HL-60/S4 (cell line): ENCODE results near the gene FBXO39.
"Not testable (repeated sequence)": the region's sequence is repeated elsewhere in the genome, so short reads cannot be mapped to it uniquely, and the experiment has no call there.

Experiments used
- in situ Hi-C: fragments of 300-500 bp; cut with MboI; formaldehyde crosslinking; loops from 2 replicates; pipeline ENCODE4 v1.14.3; 2022; ENCODE audit warnings: low sequenced_read_pairs

The FBXO39 gene

DNA sequence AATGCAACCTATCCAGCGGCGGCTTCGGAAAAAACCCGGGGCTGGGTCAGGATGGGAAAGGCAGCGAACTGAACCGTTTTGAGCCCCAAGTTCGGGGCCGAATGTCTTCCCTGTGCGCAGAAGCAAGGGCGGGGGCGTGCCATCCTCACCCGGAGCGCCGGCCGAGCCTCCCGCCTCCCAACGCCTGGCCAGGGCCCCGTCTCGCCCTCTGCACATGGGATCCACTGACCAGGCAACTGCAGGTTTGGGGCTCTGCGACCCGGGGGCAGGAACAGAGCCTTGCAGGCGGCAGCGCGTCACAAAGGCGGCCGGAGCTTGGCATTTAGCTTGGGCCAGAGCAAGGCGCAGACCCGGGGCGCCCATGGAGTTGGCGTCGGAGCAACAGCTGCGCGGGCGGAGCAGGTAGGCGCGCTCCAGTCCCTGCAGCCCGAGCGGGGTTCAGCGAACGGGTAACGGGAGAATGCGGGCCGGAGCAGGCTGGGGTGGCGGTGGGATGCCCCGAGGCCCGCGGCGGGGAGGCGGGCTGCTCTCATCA is at the start of gene FBXO39:
TSS of gene FBXO39 (plus strand) at position 345 of the 535 bp plus-strand sequence. CDS start 3,654 bp downstream, outside the sequence.
- in situ Hi-C loops, result no loop called here

DNA sequence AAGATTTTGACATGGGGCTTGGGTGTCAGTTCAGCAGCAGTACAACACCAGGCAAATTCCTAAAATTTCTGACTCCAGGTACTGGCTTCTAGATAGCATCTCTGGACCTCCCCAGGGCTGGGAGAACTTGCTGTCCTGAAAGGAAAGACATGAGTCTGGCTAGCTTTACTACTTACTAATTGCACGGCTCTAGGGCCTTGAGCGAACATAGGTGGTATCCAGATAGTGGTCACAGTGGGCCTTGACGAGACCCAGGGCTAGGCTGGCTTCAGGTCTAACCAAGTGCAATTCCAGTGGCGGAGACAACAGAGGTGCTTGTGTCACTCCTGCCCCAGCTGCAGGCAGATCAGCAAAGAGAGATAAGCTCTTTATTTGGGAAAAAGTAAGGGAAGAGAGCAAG is 46.5 kb upstream of the FBXO39 start:
- in situ Hi-C loops, result no loop called here

DNA sequence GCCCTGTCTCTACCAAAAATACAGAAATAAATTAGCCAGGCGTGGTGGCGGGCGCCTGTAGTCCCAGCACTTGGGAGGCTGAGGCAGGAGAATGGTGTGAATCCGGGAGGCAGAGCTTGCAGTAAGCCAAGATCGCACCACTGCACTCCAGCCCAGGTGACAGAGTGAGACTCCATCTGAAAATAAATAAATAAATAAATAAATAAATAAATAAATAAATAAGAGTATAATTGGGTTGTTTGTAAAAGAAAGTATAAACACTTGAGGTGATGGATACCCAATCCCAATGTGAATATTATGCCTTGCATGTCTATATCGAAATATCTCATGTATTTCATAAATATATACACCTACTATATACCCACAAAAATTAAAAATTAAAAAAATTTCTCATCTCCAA is 29.4 kb upstream of the FBXO39 start:
- in situ Hi-C loops, result not testable (repeated sequence)

DNA sequence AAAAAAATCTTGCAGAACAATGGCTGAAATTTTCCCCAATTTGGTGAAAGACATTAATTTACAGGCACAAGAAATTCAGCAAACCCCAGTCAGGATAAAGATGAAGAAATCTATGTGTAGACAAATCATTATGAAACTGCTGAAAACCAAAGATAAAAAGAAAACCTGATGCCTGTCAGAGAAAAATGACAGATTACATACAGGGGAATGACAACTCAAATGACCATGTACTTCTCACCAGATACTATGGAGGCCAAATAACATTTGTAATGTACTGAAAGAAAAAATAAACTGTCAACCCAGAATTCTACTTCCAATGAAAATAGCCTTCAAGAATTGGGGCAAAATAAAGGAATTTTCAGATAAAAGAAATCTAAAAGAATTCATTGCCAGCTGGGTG is 27.4 kb upstream of the FBXO39 start:
- in situ Hi-C loops, result no loop called here

DNA sequence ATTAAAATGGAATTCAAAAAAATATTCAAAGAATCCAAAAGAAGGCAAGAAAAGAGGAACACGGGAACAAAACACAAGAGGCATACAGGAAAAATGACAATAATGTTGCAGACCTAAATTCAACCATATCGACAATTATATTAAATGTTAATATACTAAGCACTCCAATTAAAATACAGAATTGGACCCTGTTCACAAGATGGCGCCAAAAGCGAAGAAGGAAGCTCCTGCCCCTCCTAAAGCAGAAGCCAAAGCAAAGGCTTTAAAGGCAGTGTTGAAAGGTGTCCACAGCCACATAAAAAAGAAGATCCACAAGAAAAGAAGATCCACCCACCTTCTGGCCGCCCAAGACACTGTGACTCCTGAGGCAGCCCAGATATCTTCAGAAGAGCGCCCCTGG is 26.5 kb upstream of the FBXO39 start:
- in situ Hi-C loops, result no loop called here

DNA sequence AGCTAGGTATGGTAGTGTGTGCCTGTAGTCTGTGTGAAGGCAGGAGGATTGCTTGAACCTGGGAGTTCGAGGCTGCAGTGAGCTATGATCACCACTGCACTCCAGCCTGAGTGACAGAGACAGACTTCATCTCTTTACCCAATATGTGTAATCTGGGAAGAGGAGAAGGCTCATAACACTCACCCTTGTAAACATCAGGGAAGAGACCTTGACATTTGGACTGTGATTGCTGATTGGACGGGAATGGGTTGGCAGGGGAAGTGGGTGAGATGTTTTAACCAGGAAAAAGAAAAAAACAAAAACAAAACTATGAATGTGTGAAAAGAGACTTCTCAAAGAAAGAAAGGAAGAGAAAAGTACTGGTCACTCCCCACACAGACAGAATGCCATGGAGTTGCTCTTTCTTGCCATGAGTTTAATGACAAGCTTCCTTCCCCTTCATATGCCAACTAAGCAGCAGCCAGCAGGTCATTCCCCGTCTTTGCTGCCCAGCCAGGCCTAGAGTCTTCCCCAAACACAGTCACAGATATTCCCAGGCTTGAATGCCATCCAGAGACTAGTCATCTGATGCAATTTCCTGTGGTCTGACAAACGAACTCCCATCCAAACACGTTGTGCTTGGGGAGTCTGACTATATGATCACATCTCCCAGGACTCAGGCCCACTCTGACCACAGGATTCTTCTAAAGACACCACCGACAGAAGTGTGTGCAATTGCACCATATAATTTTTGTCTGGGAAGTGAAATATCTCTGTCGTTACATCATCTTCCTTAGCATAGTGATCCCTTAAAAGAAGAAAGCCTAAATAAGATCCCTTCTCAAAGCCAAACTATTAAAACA is 23.7 kb upstream of the FBXO39 start:
- in situ Hi-C loops, result no loop called here

DNA sequence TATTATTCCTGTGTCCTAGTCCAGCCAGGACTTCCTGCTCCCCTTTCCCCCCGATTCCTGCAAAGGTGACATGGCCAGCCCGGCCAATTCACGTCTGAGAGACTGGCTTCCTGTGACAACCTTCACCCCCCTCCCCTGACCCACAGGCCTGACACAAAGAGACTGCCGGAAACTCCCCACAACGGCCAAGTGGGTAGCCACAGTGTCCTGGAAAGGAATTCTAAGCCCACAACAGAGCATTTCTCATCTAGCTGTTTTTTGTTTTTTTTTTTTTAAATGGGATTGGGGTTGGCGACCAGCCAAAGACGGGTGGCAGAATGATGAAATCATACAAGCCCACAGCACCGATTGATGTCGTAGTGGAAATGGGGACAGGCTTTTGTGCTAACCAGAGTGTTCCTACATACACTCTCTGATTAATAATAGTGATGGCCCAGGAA is 23.0 kb upstream of the FBXO39 start:
- in situ Hi-C loops, result no loop called here

DNA sequence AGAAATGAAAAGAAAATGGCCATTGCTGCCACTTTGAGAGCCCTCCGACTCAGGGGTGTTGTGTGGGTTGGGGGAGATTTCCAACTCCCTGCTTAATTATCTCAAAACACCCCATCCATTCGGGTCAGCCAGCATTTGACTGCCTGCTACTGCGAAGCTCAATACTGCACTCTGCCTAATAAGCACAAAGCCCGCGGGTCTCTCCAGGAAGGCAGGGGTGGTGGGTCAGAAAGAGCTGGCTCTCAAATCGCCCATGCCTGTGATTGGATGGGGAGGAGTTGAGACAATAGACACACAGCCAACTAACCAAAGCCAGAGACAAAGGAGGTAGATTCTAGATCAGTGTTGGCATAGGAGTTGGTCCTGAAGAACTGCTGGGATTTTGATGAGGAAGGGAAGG is 22.5 kb upstream of the FBXO39 start:
- in situ Hi-C loops, result no loop called here

DNA sequence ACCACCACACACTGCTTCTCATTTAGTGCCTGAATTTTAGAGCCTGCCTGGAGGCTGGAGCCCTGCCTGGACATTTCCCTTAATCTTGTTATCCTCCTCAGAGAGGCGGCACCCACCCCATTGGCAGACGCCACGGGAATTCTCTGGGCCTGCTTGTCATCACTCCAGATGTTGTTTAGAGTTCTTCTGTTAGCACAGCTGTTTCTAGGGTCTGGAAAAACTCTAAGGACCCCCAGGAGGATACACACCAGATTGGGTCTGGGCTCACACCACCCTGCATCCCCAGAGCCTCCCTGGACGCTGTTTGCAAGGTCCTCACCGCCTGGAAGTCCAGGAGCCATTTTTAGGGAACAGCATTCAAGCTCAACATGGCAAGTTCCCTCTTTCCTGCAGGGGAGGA is 20.7 kb upstream of the FBXO39 start:
- in situ Hi-C loops, result no loop called here

DNA sequence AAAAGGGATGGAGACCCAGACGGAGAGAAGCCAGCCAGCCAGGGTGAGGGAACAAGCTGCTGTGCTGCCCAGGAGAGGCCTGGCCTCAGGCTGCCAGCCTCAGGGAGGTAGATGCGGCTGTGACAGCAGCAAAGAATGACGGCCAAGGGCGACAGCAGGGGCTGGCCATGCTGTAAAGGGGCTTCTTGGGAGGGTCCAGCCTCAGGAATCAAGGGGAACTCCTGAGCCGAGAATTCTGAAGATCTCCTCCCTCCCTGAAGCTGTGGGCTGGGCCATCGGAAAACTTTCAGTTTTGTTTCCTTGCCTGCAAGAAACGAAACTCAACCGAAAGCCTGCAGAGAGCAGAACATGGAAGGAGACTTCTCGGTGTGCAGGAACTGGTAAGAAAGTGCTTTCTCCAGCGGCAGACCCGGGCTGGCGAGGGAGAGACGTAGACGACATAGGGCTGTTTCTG is 20.3 kb upstream of the FBXO39 start, which contains the start of gene XAF1:
TSS of gene XAF1 (plus strand) at position 316 of the 454 bp plus-strand sequence. CDS start at position 349, 33 bp downstream.
- in situ Hi-C loops, result no loop called here

DNA sequence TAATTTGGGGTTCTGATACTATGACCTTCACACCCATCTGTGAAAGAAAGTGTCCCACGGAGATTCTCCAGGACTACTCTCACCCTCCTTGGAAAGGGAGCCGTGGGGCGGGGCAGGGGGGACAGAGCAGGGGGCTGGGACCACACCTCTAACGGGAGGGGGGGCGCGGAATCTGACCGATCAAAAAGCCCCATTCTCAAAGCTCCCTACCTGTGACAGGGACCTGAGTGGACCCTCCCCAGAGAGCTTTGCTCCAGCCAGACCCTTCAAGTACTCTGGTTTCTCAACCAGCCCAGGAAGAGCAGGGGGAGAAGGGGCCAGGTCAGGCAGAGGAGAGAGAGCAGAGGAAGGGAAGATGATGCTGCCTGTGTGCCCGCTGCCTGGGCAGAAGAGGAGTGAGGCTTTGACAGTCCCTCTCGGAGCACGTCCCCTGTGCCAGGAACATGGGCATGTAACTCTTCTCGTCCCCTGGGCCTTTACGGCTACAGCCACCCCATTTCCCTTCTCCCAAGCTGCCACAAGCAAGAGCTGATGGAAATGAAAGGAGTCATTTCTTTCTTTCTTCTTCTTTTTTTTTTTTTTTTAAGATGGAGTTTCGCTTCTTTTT is 19.5 kb upstream of the FBXO39 start:
- in situ Hi-C loops, result no loop called here

DNA sequence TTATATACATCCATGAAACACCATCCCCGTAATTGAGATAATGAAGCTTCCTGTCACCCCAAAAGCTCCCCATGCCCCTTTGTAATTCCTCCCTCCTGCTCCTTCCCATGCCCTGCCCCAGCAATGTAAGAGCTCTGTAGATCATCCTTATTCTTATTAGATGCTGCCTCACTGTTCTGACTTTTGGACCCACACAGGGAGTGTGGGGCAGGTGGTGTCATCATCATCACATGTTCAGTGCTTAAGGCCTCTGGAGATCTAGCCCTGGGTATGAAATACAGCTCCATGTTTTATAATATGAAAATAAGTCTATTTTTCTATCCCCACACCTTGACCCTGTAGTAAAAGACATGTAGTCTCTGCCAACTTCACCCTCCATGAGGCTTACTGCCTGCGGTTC is 18.3 kb upstream of the FBXO39 start:
- in situ Hi-C loops, result no loop called here

DNA sequence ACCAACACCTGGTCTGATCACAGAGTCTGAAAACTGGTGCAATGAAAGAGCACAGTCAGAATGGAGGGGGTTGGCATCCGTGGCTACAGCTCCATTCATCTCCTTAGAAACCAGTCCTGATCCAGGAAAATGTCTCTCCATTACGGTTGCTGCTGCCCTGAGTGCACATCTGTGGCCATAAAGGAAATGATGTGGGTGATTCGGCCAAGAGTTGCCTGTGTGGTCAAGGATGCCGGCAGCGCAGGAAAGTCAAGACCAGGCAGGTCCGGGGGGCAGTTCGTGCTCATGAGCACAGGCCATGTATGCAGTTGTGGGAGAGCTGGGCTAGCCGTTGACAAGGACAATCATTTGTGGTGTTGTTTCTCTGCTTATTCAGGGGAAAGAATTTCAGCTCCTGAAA is 14.2 kb upstream of the FBXO39 start:
- in situ Hi-C loops, result no loop called here

DNA sequence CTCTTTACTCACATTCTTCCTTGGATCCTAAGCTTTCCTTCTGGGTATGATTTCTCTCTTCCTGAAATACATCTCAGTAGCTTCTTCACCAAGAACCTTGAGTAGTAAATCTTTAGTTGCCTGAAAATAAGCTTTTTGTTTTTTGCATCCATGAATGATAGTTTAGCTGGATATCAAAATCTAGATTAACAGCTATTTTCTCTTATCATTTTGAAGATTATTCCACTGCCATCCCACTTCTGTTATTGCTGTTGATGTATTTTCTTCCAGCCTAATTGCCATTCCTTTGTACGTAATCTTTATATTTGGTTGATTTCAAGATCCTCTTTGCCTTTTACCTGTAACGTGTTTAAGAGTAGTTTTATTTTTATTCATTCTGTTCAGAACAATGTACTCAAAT is 7.6 kb upstream of the FBXO39 start:
- in situ Hi-C loops, result no loop called here

DNA sequence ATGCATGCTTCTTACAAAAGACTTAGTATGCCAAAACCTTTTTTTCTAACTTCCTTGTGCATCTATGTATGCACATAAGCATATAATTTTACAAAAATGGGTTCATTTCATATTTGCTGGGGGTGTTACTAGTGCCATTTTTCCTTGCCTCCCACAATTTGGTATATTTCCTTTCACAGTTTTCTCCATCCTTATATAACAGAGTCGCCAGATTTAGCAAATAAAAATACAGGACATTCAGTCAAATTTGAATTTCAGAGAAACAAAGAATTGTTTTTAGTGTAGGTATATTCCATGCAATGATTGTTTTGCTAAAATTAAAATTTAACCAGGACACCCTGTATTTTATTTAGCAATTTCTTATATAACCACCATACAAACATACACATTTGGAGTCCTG is 4.0 kb upstream of the FBXO39 start:
- in situ Hi-C loops, result no loop called here

DNA sequence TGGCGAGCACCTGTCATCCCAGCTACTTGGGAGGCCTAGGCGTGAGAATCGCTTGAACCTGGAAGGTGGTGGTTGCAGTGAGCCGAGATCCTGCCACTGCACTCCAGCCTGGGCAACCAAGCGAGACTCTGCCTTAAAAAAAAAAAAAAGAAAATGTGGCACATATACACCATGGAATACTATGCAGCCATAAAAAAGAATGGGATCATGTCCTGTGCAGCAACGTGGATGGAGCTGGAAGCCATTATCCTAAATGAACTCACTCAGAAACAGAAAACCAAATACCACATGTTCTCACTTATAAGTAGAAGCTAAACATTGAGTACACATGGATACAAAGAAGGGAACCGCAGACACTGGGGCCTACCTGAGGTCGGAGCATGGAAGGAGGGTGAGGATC is 1.1 kb upstream of the FBXO39 start:
- in situ Hi-C loops, result not testable (repeated sequence)

DNA sequence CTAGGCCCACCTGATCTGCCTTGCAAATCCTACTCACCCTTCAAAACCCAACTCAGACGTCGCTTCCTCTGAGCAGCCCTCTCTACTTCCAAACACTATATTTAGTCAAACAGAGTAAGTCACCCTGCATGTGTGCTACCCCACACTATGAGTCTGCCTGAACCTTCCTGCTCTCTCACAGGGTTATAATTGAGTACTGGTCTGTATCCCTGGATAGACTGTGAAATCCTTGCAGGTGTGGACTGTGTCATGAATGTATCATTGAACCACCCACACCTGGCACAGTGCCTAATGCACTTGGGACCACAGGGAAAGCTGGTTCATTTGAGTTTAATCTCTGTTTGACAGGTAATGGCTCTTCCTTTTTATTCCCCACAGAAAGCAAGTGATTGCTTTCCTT is 3.4 kb downstream of the FBXO39 start:
- in situ Hi-C loops, result no loop called here

DNA sequence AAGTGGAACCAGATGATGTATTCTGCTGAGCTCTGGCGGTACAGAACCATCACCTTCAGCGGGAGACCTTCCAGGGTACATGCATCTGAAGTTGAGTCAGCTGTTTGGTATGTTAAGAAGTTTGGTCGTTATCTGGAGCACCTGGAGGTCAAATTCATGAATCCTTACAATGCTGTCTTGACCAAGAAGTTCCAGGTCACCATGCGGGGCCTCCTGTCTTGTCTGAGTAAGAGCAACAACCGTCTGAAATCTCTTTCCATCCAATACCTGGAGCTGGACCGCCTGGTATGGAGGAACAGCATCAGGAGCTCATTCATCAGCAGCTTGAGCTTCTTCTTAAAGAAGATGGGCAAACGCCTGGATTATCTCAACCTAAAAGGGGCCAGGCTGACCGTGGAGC is 4.0 kb downstream of the FBXO39 start:
- in situ Hi-C loops, result no loop called here

DNA sequence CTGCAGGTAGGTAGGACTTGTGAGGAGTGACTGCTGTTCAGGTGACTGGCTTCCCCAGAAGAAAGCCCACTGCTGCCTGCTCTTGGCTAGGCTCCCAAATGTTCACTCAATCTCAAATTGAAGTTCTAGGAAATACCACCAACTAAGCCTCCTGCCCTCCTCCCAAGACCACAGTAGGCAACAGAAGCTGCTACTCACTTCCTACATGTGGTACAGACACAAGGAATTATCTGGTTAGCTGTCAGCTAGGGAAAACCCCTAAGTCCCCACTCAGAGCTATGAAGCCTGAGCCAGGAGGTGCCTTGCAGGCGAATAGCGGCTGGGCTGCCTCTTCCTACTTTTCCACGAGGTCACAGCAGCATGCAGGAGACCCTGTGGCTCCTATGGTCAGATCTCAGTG is 4.9 kb downstream of the FBXO39 start:
- in situ Hi-C loops, result no loop called here

DNA sequence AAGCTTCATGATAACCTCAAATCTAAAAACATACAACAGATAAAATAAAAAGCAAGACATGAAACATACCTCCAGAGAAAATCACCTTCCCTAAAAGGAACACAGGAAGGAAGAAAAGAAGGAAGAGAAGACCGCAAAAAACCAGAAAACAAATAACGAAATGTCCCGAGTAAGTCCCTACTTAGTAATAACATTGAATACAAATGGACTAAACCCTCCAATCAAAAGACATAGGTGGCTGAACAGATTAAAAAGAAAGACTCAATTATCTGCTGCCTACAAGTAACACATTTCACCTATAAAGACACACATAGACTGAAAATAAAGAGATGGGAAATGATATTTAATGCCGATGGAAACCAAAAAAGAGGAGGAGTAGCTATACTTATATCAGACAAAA is 6.2 kb downstream of the FBXO39 start:
- in situ Hi-C loops, result no loop called here

DNA sequence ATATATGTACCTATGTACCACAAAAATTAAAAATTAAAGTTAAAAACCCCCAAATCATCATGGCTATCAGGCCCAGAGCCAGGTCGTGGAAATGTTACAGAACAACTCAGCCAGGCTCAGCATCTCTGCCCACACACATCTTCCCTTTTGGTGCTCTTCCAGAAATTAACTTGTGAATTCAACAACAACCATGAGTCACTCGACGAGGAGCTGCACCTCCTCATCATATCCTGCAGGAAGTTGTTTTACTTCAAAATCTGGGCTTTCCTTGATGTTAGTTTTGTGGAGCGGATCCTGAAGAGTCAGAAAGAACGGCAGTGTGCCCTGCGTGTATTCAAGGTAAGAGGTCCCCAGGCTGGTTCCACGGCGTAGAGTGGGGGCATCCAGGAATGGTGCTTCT is 10.6 kb downstream of the FBXO39 start:
- in situ Hi-C loops, result no loop called here

DNA sequence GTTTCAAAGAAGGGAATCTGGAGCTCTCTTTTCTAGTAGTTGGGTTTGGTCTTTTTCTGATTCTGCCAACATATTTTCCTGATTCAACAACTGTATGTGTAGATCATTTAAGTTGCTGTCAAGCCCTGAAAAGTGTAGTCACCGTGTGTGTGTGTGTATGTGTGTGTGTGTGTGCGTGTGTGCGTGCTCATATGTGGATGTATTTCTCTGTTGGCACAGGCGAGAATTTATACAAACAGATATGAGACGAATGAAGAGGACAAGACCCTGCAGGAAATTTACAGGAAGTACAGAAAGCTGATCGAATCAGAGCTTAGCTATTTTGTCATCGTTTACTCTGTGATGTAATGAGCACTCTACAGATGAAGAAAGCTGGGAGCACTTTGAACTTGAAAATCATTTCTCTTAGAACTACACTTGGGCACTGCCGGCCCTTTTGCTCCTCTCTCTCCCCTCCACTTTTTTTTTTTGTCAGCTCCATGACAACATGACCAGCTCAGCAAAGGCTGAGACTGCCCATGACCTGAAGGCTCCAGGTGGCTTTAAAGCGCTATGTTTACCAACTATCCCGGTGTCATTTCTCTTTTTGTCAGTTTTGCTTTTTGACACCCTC is 11.2 kb downstream of the FBXO39 start:
- in situ Hi-C loops, result no loop called here
